Testis (tissue), 3 donors: Measurements from ENCODE around the gene RGL2. TPM values are rescaled to one million over a fixed set of nuclear protein-coding genes. Genes with fewer than 3 reads are reported as not detected.
"Not testable (repeated sequence)": the region's sequence is repeated elsewhere in the genome, so short reads cannot be mapped to it uniquely, and the experiment has no call there.

Experiments
- DNase-seq: peaks from one replicate; pipeline ENCODE4 v3.0.0-alpha.2; 2019
- H3K27ac ChIP-seq, 2 donors: fragments of 200-600 bp; sonication (generic); one replicate each; pipeline ENCODE4 v1.5.1; 2019
- H3K27me3 ChIP-seq: fragments of 200-600 bp; sonication (generic); one replicate; pipeline ENCODE4 v1.5.1; 2019
- H3K36me3 ChIP-seq: fragments of 200-600 bp; sonication (generic); one replicate; pipeline ENCODE4 v1.5.1; 2017; ENCODE audit warnings: low read depth; ENCODE audit errors: missing control alignments
- H3K4me1 ChIP-seq: fragments of 200-600 bp; sonication (generic); one replicate; pipeline ENCODE4 v1.5.1; 2019
- H3K4me3 ChIP-seq, 2 donors: fragments of 200-600 bp; sonication (generic); one replicate each; pipeline ENCODE4 v1.5.1; 2017 to 2019
- H3K9me3 ChIP-seq: fragments of 200-600 bp; sonication (generic); one replicate; pipeline ENCODE4 v1.5.1; 2017
- CTCF ChIP-seq, 3 experiments: fragments of 450-650 bp in 2 of 3; fragments of 200-600 bp in 1 of 3; sonication (generic) in 1 of 3; IDR thresholded peaks; one replicate each; pipeline ENCODE4 v1.5.1; 2016 to 2019; ENCODE audit warnings: antibody characterized with exemption in 3 of 3, mild to moderate bottlenecking in 2 of 3, moderate library complexity in 1 of 3
- POLR2A ChIP-seq: fragments of 450-650 bp; IDR thresholded peaks from one replicate; pipeline ENCODE4 v1.6.1; 2017; ENCODE audit warnings: antibody characterized with exemption, mild to moderate bottlenecking, moderate library complexity
- WGBS, 2 donors: methylation state at CpG; one replicate each; pipeline ENCODE4 v1.1.5; 2018; 5-methylcytosine and 5-hydroxymethylcytosine counted together
- intact Hi-C: fragments of 100-400 bp; cut with DNase I; formaldehyde crosslinking; loops from one replicate; pipeline ENCODE4 v1.15.1; 2023; ENCODE audit warnings: low total_unique reads
- polyA plus RNA-seq: library from polyadenylated mRNA; stranded (reverse); fragments of 350-450 nt; fragmentation: Illumina TruSeq; extraction: RNeasy Lipid Tissue Mini Kit (QIAGEN cat#74804); gene quantifications from one replicate; pipeline ENCODE4 v1.2.3, GENCODE V29; 2014; ENCODE audit warnings: low read depth, low replicate concordance; ENCODE audit not compliant: insufficient read depth
- total RNA-seq, 2 donors: library from RNA; depleted of rRNA; stranded (reverse); fragments of >200 nt; gene quantifications; one replicate each; pipeline ENCODE4 v1.2.3, GENCODE V29; 2016

The RGL2 gene
- total and polyA plus RNA-seq, 3 donors from 2014 or later, result 42.8 to 52.7 (median 46.2) TPM

- WGBS, 2 donors, result 87 to 93% methylated on average over 6 of the region's 6 CpGs
- TF ChIP-seq POLR2A (no peak), CTCF (IDR thresholded peaks at IDR 0.05) (no peak)
- no peak overlapping the region for H3K4me3 ChIP-seq
- peaks cover 10% of the 10 kb centered on the region for H3K4me1 ChIP-seq
- intact Hi-C loops, result no loop called here
- H3K9me3 ChIP-seq, result no peaks in the 10 kb centered on the region
- no peaks in the 10 kb centered on the region for H3K36me3 ChIP-seq
- H3K27ac ChIP-seq, result no peak overlapping the region
- DNase-seq, result no peak
- no peaks in the 10 kb centered on the region for H3K27me3 ChIP-seq
Measured at GRCh38 chr6:33343953-33344611, 45.3 kb upstream of the RGL2 start.

GRCh38 chr6:33343606-33343952, 44.8 kb upstream of the RGL2 start:
- H3K27me3 ChIP-seq, DNase-seq, H3K4me3 ChIP-seq, H3K27ac ChIP-seq, H3K36me3 ChIP-seq, intact Hi-C loops, H3K9me3 ChIP-seq: not testable (repeated sequence)
- 95 to 96% methylated on average over 7 of the region's 7 CpGs for WGBS, 2 donors
- H3K4me1 ChIP-seq, result peaks cover 10% of the 10 kb centered on the region

- H3K27ac ChIP-seq, result no peak overlapping the region
- DNase-seq, result no peak
- H3K9me3 ChIP-seq, result no peaks in the 10 kb centered on the region
- no peaks in the 10 kb centered on the region for H3K36me3 ChIP-seq
- H3K4me3 ChIP-seq, result no peak overlapping the region
- no peaks in the 10 kb centered on the region for H3K27me3 ChIP-seq
- 84 to 90% methylated on average over 6 of the region's 6 CpGs for WGBS, 2 donors
- TF ChIP-seq POLR2A, result no peak
- TF ChIP-seq CTCF (IDR thresholded peaks at IDR 0.05), result no peak
- no peaks in the 10 kb centered on the region for H3K4me1 ChIP-seq
- intact Hi-C loops, result no loop called here
Measured at GRCh38 chr6:33339193-33339592, 40.5 kb upstream of the RGL2 start.

- TF ChIP-seq CTCF (IDR thresholded peaks at IDR 0.05), result no peak
- TF ChIP-seq POLR2A, result no peak
- no peak for DNase-seq
- no peaks in the 10 kb centered on the region for H3K9me3 ChIP-seq
- H3K36me3 ChIP-seq, result no peaks in the 10 kb centered on the region
- WGBS, 2 donors, result 59 to 90% methylated on average over 3 of the region's 3 CpGs
- H3K27me3 ChIP-seq, result no peaks in the 10 kb centered on the region
- intact Hi-C loops, result no loop called here
- no peaks in the 10 kb centered on the region for H3K4me1 ChIP-seq
- no peak overlapping the region for H3K27ac ChIP-seq
- no peak overlapping the region for H3K4me3 ChIP-seq
Measured at GRCh38 chr6:33336495-33336894, 37.8 kb upstream of the RGL2 start.

- H3K27ac ChIP-seq, result no peak overlapping the region
- H3K27me3 ChIP-seq, result no peaks in the 10 kb centered on the region
- TF ChIP-seq CTCF (IDR thresholded peaks at IDR 0.05) (no peak), POLR2A (no peak)
- WGBS, 2 donors, result 75% methylated on average over 4 of the region's 4 CpGs
- H3K9me3 ChIP-seq, result no peaks in the 10 kb centered on the region
- H3K4me1 ChIP-seq, result no peaks in the 10 kb centered on the region
- no peak overlapping the region for H3K4me3 ChIP-seq
- DNase-seq, result no peak
- intact Hi-C loops, result no loop called here
- no peaks in the 10 kb centered on the region for H3K36me3 ChIP-seq
Measured at GRCh38 chr6:33335916-33336315, 37.2 kb upstream of the RGL2 start.
